Cardiac fibroblast (primary cell): Measurements from ENCODE around the gene NT5DC3.

ENCODE experiments used
- DNase-seq, 2 donors: peaks; one replicate each; pipeline versions ENCODE4 v3.0.0 to v3.0.0-alpha.2; 2010; ENCODE audit warnings: low read depth in 2 of 2
- H3K4me3 ChIP-seq, 2 donors: replicated peaks in 1 of 2; 1 replicate in 1 of 2; 2 replicates in 1 of 2; pipeline ENCODE4 v1.5.1; 2011; ENCODE audit warnings: low read depth in 2 of 2, low read length in 2 of 2, mild to moderate bottlenecking in 2 of 2, moderate library complexity in 1 of 2
- CTCF ChIP-seq: IDR thresholded peaks from one replicate; pipeline ENCODE4 v1.5.1; 2011; ENCODE audit warnings: low read depth, mild to moderate bottlenecking, low read length, inconsistent platforms

Gene NT5DC3

GRCh38 chr12:103785243-103786031 lies 55.6 kb downstream of the NT5DC3 start:
- H3K4me3 ChIP-seq = no peak overlapping the region
- TF ChIP-seq CTCF = no peak
- no peak for DNase-seq

- DNase-seq = no peak
- no peak for TF ChIP-seq CTCF
- no peak overlapping the region for H3K4me3 ChIP-seq
These were observed 57.0 kb downstream of the NT5DC3 start for GRCh38 chr12:103783744-103784664.

- no peak for TF ChIP-seq CTCF
- H3K4me3 ChIP-seq = no peak overlapping the region
- no peak for DNase-seq
These were observed 58.6 kb downstream of the NT5DC3 start for GRCh38 chr12:103782399-103782798.

- H3K4me3 ChIP-seq = no peak overlapping the region
- no peak for TF ChIP-seq CTCF
- DNase-seq = no peak
These were observed 60.0 kb downstream of the NT5DC3 start for GRCh38 chr12:103780992-103781391.

GRCh38 chr12:103780093-103780440 lies 61.0 kb downstream of the NT5DC3 start:
- TF ChIP-seq CTCF = no peak
- peak; percentile 11 to 26 for DNase-seq
- H3K4me3 ChIP-seq = no peak overlapping the region

GRCh38 chr12:103779410-103780092 lies 61.5 kb downstream of the NT5DC3 start:
- no peak for TF ChIP-seq CTCF
- DNase-seq = peak in 1 of 2 donors; percentile 60
- H3K4me3 ChIP-seq = no peak overlapping the region
